HL-60 (cell line): ENCODE measurements around the gene DDX18.

Experiments
- DNase-seq, 2 experiments: peaks; one replicate each; pipeline ENCODE4 v3.0.0-alpha.2; 2010 to 2020; ENCODE audit warnings: low read depth in 1 of 2, low spot score in 1 of 2
- H3K27ac ChIP-seq: fragments of 250-450 bp; sonication (Bioruptor Pico); replicated peaks from 2 replicates; pipeline ENCODE4 v1.5.1; 2020; ENCODE audit warnings: mild to moderate bottlenecking, moderate library complexity
- H3K27me3 ChIP-seq: fragments of 250-450 bp; sonication (Bioruptor Pico); 2 replicates; pipeline ENCODE4 v1.5.1; 2021; ENCODE audit warnings: mild to moderate bottlenecking, moderate library complexity; ENCODE audit not compliant: insufficient read depth, poor library complexity, severe bottlenecking
- H3K4me3 ChIP-seq: replicated peaks from 2 replicates; pipeline ENCODE4 v1.5.1; 2011; ENCODE audit warnings: mild to moderate bottlenecking, control low read depth, low read length; ENCODE audit not compliant: insufficient read depth
- GABPA ChIP-seq: IDR thresholded peaks from 2 replicates; pipeline ENCODE4 v1.6.1; 2012; ENCODE audit warnings: low read depth
- POLR2AphosphoS5 ChIP-seq: IDR thresholded peaks from 2 replicates; pipeline ENCODE4 v1.6.1; 2012; ENCODE audit warnings: low read depth
- SPI1 ChIP-seq: IDR thresholded peaks from 2 replicates; pipeline ENCODE4 v1.6.1; 2012; ENCODE audit warnings: low read depth, mild to moderate bottlenecking, borderline replicate concordance
- TF ChIP-seq, protein P1 (sequence below): IDR thresholded peaks from 2 replicates; pipeline ENCODE4 v1.6.1; 2012; ENCODE audit warnings: low read depth; ENCODE audit not compliant: insufficient replicate concordance
- TF ChIP-seq, protein P2 (sequence below): IDR thresholded peaks from one replicate; pipeline ENCODE4 v1.5.1; 2011; ENCODE audit warnings: low read length, control low read depth, inconsistent platforms; ENCODE audit not compliant: insufficient read depth

Gene DDX18

GRCh38 chr2:117856415-117857210 lies 42.1 kb downstream of the DDX18 start:
- TF ChIP-seq GABPA = no peak
- TF ChIP-seq POLR2AphosphoS5 = no peak
- TF ChIP-seq SPI1 = no peak
- TF ChIP-seq, protein P1, sequence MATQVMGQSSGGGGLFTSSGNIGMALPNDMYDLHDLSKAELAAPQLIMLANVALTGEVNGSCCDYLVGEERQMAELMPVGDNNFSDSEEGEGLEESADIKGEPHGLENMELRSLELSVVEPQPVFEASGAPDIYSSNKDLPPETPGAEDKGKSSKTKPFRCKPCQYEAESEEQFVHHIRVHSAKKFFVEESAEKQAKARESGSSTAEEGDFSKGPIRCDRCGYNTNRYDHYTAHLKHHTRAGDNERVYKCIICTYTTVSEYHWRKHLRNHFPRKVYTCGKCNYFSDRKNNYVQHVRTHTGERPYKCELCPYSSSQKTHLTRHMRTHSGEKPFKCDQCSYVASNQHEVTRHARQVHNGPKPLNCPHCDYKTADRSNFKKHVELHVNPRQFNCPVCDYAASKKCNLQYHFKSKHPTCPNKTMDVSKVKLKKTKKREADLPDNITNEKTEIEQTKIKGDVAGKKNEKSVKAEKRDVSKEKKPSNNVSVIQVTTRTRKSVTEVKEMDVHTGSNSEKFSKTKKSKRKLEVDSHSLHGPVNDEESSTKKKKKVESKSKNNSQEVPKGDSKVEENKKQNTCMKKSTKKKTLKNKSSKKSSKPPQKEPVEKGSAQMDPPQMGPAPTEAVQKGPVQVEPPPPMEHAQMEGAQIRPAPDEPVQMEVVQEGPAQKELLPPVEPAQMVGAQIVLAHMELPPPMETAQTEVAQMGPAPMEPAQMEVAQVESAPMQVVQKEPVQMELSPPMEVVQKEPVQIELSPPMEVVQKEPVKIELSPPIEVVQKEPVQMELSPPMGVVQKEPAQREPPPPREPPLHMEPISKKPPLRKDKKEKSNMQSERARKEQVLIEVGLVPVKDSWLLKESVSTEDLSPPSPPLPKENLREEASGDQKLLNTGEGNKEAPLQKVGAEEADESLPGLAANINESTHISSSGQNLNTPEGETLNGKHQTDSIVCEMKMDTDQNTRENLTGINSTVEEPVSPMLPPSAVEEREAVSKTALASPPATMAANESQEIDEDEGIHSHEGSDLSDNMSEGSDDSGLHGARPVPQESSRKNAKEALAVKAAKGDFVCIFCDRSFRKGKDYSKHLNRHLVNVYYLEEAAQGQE = no peak
- TF ChIP-seq, protein P2, sequence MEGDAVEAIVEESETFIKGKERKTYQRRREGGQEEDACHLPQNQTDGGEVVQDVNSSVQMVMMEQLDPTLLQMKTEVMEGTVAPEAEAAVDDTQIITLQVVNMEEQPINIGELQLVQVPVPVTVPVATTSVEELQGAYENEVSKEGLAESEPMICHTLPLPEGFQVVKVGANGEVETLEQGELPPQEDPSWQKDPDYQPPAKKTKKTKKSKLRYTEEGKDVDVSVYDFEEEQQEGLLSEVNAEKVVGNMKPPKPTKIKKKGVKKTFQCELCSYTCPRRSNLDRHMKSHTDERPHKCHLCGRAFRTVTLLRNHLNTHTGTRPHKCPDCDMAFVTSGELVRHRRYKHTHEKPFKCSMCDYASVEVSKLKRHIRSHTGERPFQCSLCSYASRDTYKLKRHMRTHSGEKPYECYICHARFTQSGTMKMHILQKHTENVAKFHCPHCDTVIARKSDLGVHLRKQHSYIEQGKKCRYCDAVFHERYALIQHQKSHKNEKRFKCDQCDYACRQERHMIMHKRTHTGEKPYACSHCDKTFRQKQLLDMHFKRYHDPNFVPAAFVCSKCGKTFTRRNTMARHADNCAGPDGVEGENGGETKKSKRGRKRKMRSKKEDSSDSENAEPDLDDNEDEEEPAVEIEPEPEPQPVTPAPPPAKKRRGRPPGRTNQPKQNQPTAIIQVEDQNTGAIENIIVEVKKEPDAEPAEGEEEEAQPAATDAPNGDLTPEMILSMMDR = no peak
- H3K27ac ChIP-seq = no peak overlapping the region
- no peak for DNase-seq
- H3K27me3 ChIP-seq = peaks cover 12% of the 10 kb centered on the region
- no peak overlapping the region for H3K4me3 ChIP-seq

GRCh38 chr2:117858336-117858735 lies 43.8 kb downstream of the DDX18 start:
- H3K27ac ChIP-seq = no peak overlapping the region
- H3K4me3 ChIP-seq = no peak overlapping the region
- DNase-seq = no peak
- no peak for TF ChIP-seq GABPA
- TF ChIP-seq, protein P2 = no peak
- TF ChIP-seq, protein P1 = no peak
- TF ChIP-seq SPI1 = no peak
- H3K27me3 ChIP-seq = no peaks in the 10 kb centered on the region

DNA sequence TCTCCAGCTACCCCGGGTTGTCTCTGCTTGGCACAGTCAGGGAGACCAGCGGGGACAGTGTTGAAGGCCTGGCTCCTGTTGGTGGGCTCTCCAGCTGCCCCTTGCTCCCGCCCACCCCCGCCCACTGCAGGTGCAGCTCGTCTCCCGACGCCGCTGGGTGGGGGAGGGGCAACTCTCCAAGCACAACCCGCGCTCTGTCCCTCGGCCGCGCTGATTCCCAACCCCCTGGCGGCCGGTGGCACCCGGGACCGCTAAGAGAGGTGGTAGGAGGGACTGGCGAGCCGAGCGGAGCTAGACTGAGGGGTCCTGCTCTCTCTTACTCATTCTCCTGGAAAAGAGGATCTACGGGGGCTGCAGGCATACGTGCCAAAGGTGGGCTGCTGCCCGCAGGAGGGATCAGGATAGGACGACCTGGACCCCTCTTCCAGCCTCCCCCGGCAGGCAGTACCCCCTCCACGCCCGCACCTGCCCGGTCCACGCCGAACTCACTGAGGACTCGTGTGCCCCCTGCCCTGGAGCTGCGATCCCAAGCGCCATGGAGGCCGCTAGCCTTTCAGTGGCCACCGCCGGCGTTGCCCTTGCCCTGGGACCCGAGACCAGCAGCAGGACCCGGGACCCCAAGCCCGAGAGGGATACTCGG lies 44.5 kb downstream of the DDX18 start:
- Histone ChIP-seq H3K4me3 (no peak overlapping the region), H3K27me3 (no peaks in the 10 kb centered on the region), H3K27ac (no peak overlapping the region)
- TF ChIP-seq SPI1 = no peak
- TF ChIP-seq, protein P1 = no peak
- DNase-seq = no peak
